ENCODE results near the gene SPINK8. TPM values are rescaled to one million over a fixed set of nuclear protein-coding genes. Genes with fewer than 3 reads are reported as not detected.

SPINK8 gene
- total and polyA plus RNA-seq, 2 donors (not counting 3 experiments of a cell fraction or from before 2014, with no cell fraction given) = not detected

DNA sequence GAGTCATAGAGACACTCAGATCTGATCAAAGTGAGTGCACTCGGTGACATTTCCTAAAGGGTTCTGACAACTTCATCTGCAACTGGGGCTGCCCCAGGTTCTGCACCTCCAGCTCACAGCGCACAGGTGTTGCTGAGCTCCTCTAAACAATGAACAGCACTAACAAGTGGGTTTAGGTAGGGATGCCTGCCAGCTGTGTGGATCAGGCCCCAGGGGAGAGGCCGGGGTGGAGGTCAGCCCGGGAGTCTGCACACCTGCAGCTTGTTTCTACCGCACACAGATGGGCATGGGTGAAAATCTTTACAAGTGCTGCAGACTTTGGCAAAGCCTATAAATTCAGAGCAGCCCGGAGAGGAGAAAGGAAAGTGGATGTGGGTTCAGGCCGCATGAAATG, 38.9 kb upstream of the SPINK8 start:
- CTCF ChIA-PET = interaction anchor here (0.6 to 1.7 kb wide), 4 partner anchors 15 to 178 kb away, joined by 3 to 7 read pairs (median 3); no protein-coding TSS in a partner anchor
- Histone ChIP-seq H3K79me2 (ENCODE audit: control insufficient read depth, insufficient read depth, low read length) (no peaks in the 10 kb centered on the region), H4K20me1 (replicated peaks; ENCODE audit: control insufficient read depth, extremely low read depth, insufficient read depth, low read length) (no peaks in the 10 kb centered on the region), H3K27me3 (ENCODE audit: control insufficient read depth in 2 of 2, insufficient read depth in 2 of 2, low read length in 2 of 2) (peaks cover 2 to 7% of the 10 kb centered on the region in 2 experiments), H3K4me3 (replicated peaks in 1 of 3; ENCODE audit: insufficient read depth in 1 of 3, low read depth in 1 of 3, low read length in 3 of 3) (no peak overlapping the region), H3K36me3 (ENCODE audit: control insufficient read depth in 2 of 2, extremely low read depth in 1 of 2, insufficient read depth in 2 of 2, low read length in 2 of 2) (no peaks in the 10 kb centered on the region), H3K9me3 (replicated peaks; ENCODE audit: control insufficient read depth, insufficient read depth, low read length) (no peaks in the 10 kb centered on the region), H3K27ac (ENCODE audit: insufficient read depth, low read depth, low read length) (no peak overlapping the region), H3K9ac (replicated peaks; ENCODE audit: extremely low read depth, insufficient read depth, low read length) (no peak overlapping the region), H3K4me2 (ENCODE audit: insufficient read depth, low read length) (no peak overlapping the region), H3K4me1 (ENCODE audit: control insufficient read depth, extremely low read depth, insufficient read depth, low read length) (no peaks in the 10 kb centered on the region), H3K9me1 (replicated peaks; ENCODE audit: control insufficient read depth, extremely low read depth, insufficient read depth, low read length) (no peaks in the 10 kb centered on the region), H2AFZ (ENCODE audit: low read depth, low read length) (no peak overlapping the region)
- dilution Hi-C loops (cut with MboI; ENCODE audit: extremely low pct_ligation_motif_present, low sequenced_read_pairs) (no loop called here), intact Hi-C loops (cut with micrococcal nuclease) (no loop called here)
- BruUV-seq (replicated peaks) = no TSS peak
- POLR2A ChIA-PET = no interaction called here
- DNase-seq (ENCODE audit: low read depth, low spot score) = no peak
- TF ChIP-seq, protein P1, sequence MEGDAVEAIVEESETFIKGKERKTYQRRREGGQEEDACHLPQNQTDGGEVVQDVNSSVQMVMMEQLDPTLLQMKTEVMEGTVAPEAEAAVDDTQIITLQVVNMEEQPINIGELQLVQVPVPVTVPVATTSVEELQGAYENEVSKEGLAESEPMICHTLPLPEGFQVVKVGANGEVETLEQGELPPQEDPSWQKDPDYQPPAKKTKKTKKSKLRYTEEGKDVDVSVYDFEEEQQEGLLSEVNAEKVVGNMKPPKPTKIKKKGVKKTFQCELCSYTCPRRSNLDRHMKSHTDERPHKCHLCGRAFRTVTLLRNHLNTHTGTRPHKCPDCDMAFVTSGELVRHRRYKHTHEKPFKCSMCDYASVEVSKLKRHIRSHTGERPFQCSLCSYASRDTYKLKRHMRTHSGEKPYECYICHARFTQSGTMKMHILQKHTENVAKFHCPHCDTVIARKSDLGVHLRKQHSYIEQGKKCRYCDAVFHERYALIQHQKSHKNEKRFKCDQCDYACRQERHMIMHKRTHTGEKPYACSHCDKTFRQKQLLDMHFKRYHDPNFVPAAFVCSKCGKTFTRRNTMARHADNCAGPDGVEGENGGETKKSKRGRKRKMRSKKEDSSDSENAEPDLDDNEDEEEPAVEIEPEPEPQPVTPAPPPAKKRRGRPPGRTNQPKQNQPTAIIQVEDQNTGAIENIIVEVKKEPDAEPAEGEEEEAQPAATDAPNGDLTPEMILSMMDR (IDR thresholded peaks at IDR 0.05; ENCODE audit: extremely low read depth in 1 of 2, insufficient read depth in 1 of 2, low read depth in 1 of 2, low read length in 2 of 2) = no peak
- FAIRE-seq = no peak

DNA sequence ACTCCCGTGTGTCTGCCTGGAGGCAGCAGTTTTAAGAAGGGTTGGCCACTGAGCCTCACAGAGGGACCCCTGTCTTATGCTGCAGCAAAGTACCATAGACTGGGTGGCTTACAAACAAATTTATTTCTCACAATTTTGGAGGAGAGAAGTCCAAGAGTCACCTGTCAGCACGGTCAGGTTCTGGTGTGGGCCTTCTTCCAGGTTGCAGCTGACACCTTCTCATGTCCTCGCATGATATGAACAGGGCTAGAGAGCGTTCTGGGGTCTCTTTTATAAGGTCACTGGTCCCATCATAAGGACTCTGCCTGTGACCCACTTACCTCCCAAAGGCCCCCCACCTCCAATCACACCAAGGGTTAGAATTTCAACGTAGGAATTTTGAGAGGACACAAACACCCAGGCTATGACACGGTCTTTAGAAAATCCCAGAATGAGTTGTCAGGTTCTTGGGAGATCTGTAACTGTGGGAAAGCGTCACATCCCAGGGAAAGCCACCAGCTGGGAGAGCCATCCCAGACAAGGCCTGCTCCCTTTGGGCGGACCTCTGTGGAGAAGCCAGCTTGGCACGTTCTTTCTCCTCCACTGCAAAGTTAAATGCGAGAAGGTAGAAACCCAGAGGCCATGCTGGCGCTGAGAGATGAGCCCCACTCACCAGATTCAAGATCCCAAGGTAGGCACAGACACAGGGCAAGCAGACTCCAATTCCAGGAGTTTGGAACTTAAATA, 38.4 kb upstream of the SPINK8 start, which contains the start of gene FBXW12:
TSS of gene FBXW12 (plus strand) at position 569 of the 726 bp plus-strand sequence. CDS start 549 bp downstream, outside the sequence.
- CTCF ChIA-PET = interaction anchor here (0.6 to 1.7 kb wide), 3 partner anchors 29 to 177 kb away, joined by 3 to 7 read pairs (median 3); no protein-coding TSS in a partner anchor

More for the DNA sequence above, 38.4 kb upstream of the SPINK8 start, which contains the start of gene FBXW12:
- Histone ChIP-seq H3K27ac (ENCODE audit: insufficient read depth, low read depth, low read length) (no peak within 1 kb of the TSS), H3K79me2 (ENCODE audit: control insufficient read depth, insufficient read depth, low read length) (no peaks in the 10 kb centered on the region), H4K20me1 (replicated peaks; ENCODE audit: control insufficient read depth, extremely low read depth, insufficient read depth, low read length) (no peaks in the 10 kb centered on the region), H3K4me3 (replicated peaks in 1 of 3; ENCODE audit: insufficient read depth in 1 of 3, low read depth in 1 of 3, low read length in 3 of 3) (no peak within 1 kb of the TSS), H3K27me3 (ENCODE audit: control insufficient read depth in 2 of 2, insufficient read depth in 2 of 2, low read length in 2 of 2) (peaks cover 2 to 5% of the 10 kb centered on the region in 2 experiments), H3K4me2 (ENCODE audit: insufficient read depth, low read length) (no peak within 1 kb of the TSS), H3K9me1 (replicated peaks; ENCODE audit: control insufficient read depth, extremely low read depth, insufficient read depth, low read length) (no peaks in the 10 kb centered on the region), H3K9ac (replicated peaks; ENCODE audit: extremely low read depth, insufficient read depth, low read length) (no peak within 1 kb of the TSS), H3K4me1 (ENCODE audit: control insufficient read depth, extremely low read depth, insufficient read depth, low read length) (no peaks in the 10 kb centered on the region), H2AFZ (ENCODE audit: low read depth, low read length) (no peak within 1 kb of the TSS), H3K9me3 (replicated peaks; ENCODE audit: control insufficient read depth, insufficient read depth, low read length) (no peaks in the 10 kb centered on the region), H3K36me3 (ENCODE audit: control insufficient read depth in 2 of 2, extremely low read depth in 1 of 2, insufficient read depth in 2 of 2, low read length in 2 of 2) (no peaks in the 10 kb centered on the region)
- no peak for FAIRE-seq
- no peak for DNase-seq (ENCODE audit: low read depth, low spot score)
- dilution Hi-C loops (cut with MboI; ENCODE audit: extremely low pct_ligation_motif_present, low sequenced_read_pairs) = no loop called here
- POLR2A ChIA-PET = no interaction called here
- TF ChIP-seq POLR2A (IDR thresholded peaks at IDR 0.05; ENCODE audit: low read depth, low read length) (no peak), POLR2AphosphoS5 (IDR thresholded peaks at IDR 0.05; ENCODE audit: insufficient read depth, low read depth, low read length) (no peak), EZH2 (IDR thresholded peaks at IDR 0.05; ENCODE audit: borderline replicate concordance, low read depth, low read length, severe bottlenecking) (no peak), GATA2 (IDR thresholded peaks at IDR 0.05; ENCODE audit: insufficient read depth, insufficient read length, low read depth, low read length) (no peak), JUN (IDR thresholded peaks at IDR 0.05; ENCODE audit: borderline replicate concordance, insufficient read depth, insufficient read length, low read depth) (no peak), FOS (IDR thresholded peaks at IDR 0.05; ENCODE audit: borderline replicate concordance, insufficient read depth, low read length) (no peak), MYC (IDR thresholded peaks at IDR 0.05; ENCODE audit: low read depth, low read length) (no peak)
- TF ChIP-seq, protein P1 (IDR thresholded peaks at IDR 0.05; ENCODE audit: extremely low read depth in 1 of 2, insufficient read depth in 1 of 2, low read depth in 1 of 2, low read length in 2 of 2) = no peak
- TF ChIP-seq, protein P2, sequence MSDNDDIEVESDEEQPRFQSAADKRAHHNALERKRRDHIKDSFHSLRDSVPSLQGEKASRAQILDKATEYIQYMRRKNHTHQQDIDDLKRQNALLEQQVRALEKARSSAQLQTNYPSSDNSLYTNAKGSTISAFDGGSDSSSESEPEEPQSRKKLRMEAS (IDR thresholded peaks at IDR 0.05; ENCODE audit: insufficient read depth, insufficient read length) = no peak
- intact Hi-C loops (cut with micrococcal nuclease) = no loop called here
- BruUV-seq (replicated peaks) = no TSS peak

Measured in endothelial cell of umbilical vein (primary cell).